ENCODE data around the gene MYO1D.

The MYO1D gene

DNA sequence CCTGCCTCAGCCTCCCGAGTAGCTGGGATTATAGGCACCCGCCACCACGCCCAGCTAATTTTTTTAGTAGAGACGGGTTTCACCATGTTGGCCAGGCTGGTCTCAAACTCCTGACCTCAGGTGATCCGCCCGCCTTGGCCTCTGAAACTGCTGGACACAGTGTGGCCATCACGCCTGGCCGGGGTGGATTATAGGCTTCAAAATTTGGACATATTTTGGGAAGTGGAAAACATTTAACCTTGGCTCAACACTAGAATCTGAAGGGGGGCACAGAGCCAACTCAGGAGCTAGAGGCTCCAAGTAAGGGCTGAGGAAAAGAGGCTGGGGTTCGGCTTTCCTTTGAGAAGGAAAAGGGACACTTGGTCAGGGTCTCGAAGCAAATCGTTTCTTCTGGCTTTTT lies 392.3 kb downstream of the MYO1D start:
- in situ Hi-C loops (cut with MboI; ENCODE audit: low sequenced_read_pairs) = no loop called here

DNA sequence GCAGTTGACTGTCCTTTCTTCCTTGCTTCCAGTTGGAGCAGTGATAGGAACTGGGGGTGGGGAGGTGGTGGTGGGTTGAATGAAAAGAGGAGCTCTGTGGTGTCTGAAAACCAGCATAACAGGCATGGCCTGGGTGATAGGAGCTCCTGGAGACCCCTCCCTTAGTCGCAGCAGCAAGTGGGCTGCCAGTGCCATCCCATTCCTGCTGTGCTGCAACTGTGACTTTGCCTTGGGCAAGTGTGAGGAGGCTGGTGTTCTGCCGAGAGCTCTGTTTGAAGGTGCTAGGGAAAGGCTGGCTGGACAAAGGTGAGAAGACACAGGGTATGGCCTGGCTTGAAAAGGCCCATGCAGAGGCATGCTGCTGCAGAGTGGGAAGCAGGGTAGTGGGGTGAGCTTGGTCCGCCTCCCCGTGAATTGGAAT lies 392.9 kb downstream of the MYO1D start:
- in situ Hi-C loops (cut with MboI; ENCODE audit: low sequenced_read_pairs) = no loop called here

DNA sequence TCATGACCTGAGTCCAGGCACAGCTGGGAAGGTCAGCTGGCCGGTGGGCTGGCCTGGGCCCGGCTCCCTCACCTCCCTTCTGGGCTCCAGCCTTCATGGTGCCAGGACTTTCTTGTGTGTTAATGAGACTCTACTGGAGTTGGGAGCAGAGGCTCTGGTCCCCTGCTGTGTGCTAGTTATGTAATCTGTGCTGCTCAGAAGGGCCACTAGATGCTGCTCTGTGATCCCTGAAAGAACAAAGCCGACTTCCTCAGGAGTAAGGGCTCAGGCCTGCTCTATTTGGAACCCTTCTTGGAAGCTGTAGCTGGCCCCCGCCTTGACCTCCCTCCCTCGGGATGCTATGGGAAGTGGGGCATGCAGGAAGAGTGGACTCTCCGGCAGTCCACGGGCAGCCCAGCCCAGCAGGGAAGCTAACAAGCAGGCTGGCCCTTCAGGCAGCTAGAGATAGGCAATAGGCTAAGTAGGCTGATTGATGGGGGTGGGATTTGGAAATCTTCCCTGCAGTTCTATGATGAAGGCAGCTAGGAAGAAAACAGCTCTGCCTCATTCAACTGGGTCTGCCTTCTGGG lies 393.4 kb downstream of the MYO1D start:
- in situ Hi-C loops (cut with MboI; ENCODE audit: low sequenced_read_pairs) = no loop called here

DNA sequence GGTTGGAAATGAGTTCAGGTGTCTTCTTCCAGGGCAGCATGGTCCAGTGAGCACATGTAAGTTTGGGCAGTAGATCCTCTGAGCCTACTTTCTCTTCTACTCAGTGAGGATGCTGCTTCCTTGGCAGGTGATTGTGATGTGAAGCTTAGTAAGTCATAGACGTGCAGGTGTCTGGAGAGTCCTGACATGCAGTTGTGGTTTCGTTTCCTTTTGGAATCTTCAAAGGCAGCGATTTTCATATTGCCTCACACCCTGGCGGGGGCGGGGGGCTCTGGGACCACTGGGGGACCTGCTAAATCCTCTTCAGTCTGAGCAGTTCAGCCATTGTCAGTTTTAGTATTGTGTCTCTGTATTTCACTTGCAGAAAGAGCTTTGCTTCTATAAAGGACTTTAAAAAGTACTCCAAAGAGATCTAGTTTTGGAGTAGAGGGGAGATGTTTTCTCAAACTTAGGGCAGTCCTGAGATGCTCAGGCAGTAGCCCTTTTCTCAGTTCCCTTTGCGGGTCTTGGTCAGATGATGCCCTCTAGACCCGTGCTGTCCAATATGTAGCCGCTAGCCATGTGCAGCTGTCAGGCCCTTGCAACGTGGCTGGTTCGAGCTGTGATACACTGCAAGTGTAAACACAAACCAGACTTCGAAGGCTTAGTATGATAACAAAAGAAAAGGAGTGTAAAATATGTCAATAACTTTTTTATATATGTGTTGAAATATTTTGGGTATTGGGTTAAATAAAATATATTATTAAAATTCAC lies 394.2 kb downstream of the MYO1D start:
- in situ Hi-C loops (cut with MboI; ENCODE audit: low sequenced_read_pairs) = no loop called here

DNA sequence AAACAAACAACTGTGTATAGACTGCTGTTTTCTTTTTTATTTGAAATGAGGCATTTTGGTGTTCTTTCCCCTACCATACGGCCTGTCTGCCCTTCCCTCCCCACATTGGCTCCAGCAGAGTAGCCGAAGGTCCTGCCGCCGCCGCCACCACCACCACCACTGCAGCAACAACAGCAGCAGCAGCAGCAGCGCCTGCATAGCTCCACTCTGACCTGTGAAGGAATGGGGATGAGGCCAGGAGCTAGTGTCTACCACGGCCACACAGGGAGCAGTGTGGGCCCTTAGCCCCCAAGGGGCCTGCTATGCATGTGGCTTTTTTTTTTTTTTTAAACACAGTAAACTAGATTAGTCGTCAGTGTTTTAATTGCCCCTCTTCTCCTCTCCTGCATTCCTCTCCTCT lies 395.7 kb downstream of the MYO1D start:
- in situ Hi-C loops (cut with MboI; ENCODE audit: low sequenced_read_pairs) = no loop called here

DNA sequence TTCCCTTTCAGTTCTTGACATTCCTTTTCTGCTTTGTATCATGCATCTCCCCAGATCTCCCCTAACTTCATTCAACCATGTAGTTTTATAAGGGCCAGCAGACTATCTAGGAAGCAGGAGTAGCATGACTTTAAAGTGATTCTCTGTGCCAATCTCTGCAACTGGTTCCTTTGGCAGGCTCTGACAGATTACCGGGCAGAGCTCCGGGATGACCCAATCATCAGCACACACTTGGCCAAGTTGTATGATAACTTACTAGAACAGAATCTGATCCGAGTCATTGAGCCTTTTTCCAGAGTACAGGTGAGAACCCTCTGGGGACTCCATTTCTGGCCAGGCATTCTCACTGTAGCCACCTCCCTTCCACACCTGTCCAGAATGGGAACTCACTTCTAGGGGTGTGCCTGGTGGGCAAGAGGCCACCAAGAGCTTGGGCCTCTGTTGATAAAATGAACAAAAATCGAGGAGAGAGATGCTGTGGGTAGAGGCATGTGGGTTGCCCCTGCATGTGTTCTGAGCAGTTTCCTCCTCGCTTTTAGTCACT lies 397.8 kb downstream of the MYO1D start:
- in situ Hi-C loops (cut with MboI; ENCODE audit: low sequenced_read_pairs) = no loop called here

DNA sequence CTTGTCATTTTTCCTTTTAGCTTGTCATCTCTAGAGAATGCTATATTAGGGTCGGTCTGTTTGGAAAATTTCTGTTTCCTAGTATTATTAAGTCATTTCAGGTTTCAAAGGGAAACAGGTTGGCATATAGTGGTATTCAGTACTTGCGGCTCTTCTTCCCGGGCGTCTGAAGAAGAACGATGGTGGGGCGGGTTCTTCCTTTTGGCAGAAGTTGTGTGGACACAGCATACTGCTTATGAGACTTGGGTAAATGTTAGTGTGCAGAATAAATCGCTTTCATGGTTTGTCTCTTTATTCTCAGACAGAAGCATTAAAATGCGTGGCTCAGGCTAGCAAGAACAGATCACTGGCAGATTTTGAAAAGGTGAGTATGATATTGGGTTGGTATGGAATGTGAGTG lies 399.7 kb downstream of the MYO1D start:
- in situ Hi-C loops (cut with MboI; ENCODE audit: low sequenced_read_pairs) = no loop called here

DNA sequence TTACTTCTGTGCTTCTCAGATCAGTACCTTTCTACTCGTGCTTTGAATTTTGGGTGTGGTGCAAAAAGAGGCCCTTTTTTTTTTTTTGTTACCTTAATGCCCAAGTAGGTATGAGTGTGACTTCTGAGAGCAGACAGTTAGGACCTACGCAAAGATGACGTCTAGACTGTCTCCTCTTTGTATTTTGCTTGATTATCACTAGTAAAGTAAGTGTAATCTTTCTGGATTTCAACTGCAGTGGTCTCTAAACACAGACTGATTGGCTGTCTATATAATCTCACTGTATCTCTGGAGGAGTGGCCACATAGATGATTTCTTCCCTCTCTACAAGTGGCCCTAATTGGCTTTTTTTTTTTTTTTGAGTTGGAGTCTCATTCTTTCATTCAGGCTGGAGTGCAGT lies 401.7 kb downstream of the MYO1D start:
- in situ Hi-C loops (cut with MboI; ENCODE audit: low sequenced_read_pairs) = no loop called here

DNA sequence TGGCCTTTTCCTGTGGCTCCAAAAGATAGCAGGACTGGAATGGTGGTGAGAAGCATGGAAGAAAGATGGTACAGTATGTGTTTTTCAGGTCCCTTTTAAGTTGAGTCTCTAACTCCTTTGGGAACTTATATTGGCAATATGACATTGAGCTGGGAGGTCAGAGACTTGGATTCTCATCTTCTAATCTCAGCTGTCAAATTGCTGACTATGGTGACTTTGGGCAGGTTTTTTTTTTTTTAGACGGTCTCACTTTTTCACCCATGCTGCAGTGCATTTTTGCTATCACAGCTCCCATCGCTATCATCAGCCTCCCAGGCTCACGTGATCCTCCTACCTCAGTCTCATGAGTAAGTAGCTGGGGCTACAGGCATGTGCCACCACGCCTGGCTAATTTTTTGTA lies 405.3 kb downstream of the MYO1D start:
- in situ Hi-C loops (cut with MboI; ENCODE audit: low sequenced_read_pairs) = loop anchor here (25.0 kb wide), 2 partner anchors 141 to 291 kb away; no protein-coding TSS in a partner anchor

DNA sequence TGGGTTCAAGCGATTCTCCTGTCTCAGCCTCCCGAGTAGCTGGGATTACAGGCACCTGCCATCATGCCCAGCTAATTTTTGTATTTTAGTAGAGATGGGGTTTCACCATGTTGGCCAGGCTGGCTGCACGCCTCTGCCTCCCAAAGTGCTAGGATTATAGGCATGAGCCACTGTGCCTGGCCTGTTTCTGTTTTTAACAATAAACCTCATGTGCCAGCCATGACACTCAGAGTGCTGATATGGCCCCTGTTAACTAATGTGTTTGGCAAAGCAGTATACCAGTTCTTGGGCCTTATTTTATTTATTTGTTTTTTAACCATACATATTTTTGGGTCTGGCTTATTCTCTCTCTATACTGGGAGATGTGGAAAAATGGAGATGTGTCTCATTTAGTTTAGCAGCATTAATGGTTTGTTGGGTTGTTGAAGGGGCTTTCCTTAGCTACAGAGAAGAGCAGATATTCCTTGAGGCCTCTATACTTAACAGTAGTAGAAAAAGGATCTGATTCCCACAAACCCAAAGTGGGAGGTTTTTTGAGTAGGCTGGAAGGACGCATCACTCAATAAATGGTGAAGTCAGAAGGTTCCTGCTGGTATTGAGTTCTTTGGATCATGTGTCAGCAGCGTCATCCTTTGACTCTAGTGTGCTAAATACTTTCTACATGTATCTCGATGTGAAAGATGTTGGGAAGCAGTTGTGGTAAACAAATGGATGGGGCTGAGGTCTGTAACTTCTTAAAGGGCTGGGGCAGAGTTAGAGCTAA lies 406.3 kb downstream of the MYO1D start:
- in situ Hi-C loops (cut with MboI; ENCODE audit: low sequenced_read_pairs) = loop anchor here (25.0 kb wide), 2 partner anchors 142 to 292 kb away; no protein-coding TSS in a partner anchor

DNA sequence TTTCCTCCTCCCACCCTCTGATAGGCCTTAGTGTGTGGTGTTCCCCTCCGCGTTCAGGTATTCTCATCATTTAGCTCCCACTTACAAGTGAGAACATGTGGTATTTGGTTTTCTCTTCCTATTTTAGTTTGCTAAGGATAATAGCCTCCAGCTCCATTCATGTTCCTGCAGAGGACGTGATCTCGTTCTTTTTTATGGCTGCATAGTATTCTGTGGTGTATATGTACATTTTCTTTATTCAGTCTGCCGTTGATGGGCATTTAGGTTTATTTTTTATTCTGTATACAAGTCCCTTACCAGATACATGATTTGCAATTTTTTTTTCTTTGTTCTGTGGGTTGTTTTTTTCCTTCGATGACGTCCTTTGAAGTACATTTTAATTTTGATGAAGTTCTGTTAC lies 409.0 kb downstream of the MYO1D start:
- in situ Hi-C loops (cut with MboI; ENCODE audit: low sequenced_read_pairs) = loop anchor here (25.0 kb wide), 2 partner anchors 144 to 294 kb away; no protein-coding TSS in a partner anchor

DNA sequence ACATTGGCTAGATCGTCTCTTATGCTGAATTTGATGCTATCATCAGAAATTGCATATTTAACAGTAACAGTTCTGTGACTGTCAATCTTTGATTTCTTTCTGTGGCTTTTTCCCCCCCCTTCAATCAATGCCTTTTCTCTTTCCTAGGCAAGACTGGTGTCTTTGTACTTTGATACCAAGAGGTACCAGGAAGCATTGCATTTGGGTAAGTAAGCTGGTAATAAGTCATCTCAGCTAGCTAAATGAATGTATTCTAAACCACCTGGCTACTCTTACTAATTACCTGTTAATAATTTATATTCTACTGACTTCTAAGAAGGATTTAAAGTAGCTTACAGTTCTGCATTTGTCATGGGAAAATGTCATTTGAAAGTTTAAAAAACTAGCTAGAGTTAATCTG lies 412.6 kb downstream of the MYO1D start:
- in situ Hi-C loops (cut with MboI; ENCODE audit: low sequenced_read_pairs) = loop anchor here (25.0 kb wide), 2 partner anchors 148 to 298 kb away; no protein-coding TSS in a partner anchor

DNA sequence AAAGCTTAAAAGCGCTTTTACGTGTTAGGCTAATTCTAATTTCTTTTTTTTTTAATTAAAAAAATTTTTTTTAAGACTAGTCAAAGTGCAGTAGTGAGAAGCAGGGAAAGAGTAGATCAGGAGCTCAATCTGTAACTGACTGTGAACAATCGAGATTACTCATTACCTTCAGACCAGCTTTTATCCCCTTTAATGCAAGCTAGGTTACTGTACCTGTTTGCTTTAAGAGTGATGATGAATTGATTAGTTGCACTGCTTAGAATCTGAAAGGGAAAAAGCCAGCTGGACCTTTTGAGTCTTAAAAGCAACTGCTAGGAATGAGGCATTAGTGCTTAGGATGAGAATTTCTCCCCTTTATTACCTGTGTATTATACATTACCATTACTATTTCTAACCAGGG lies 413.6 kb downstream of the MYO1D start:
- in situ Hi-C loops (cut with MboI; ENCODE audit: low sequenced_read_pairs) = loop anchor here (25.0 kb wide), 2 partner anchors 149 to 299 kb away; no protein-coding TSS in a partner anchor

DNA sequence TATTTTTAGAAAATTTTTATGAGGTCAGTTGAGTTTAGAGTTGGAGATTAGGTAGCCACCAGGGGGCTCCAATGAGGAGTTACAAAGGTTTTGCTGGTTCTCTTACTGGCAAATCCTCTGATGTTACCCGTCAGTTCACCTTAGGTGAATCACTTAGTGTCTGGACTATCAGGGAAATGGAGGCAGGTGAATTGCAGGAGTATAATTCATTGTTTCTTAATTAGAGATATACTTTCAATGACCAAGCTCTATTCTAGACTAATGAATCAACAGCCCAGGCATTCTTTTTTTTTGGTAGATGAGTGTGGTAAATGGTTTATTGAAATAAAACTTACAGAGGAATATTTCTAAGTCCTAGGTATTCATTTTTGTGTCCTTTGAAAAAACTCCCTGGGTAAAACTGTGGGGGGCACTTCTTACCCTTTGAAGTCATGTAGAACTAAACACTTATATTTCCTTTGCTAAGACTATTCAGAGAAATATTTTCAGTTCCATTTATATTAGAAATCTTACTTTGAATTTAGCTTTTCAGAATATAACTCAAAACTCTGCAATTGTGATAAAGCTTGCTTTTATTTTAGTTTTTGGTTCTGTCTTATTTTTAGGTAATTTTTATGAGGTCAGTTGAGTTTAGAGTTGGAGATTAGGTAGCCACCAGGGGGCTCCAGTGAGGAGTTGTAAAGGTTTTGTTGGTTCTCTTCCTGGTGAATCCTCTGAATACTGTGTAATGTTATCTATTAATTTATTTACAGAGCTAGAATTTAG lies 414.9 kb downstream of the MYO1D start:
- in situ Hi-C loops (cut with MboI; ENCODE audit: low sequenced_read_pairs) = loop anchor here (25.0 kb wide), 2 partner anchors 150 to 300 kb away; no protein-coding TSS in a partner anchor

DNA sequence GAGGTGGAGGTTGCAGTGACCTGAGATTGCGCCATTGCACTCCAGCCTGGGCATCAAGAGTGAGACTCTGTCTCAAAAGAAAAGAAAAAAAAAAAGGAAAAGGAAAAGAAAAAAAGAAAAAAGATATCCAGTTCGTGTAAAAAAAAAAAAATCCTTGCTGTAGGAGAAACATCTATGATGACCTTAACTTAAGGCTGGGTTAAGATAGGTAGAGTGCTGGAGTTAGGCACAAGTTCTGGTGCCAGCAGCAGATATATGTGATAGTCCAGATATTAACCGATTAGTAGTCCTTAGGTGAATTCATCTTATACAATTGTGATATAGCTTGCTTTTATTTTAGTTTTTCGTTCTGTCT lies 415.4 kb downstream of the MYO1D start:
- in situ Hi-C loops (cut with MboI; ENCODE audit: low sequenced_read_pairs) = loop anchor here (25.0 kb wide), 2 partner anchors 151 to 301 kb away; no protein-coding TSS in a partner anchor

DNA sequence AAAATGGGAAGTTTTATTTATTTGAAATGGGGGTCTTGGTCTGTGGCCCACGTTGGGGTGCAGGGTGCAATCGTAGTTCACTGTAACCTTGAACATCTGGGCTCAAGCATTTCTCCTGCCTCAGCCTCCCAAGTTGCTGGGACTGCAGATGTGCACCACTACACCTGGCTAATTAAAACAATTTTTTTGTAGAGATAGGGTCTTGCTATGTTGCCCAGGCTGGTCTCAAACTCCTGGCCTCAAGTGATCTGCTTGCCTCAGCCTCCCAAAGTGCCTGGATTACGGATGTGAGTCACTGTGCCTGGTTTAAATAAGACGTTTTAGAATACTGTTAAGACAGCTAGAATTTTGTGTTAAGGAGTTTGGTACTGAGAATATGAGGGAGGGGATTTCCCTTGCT lies 416.9 kb downstream of the MYO1D start:
- in situ Hi-C loops (cut with MboI; ENCODE audit: low sequenced_read_pairs) = loop anchor here (25.0 kb wide), 2 partner anchors 152 to 302 kb away; no protein-coding TSS in a partner anchor

DNA sequence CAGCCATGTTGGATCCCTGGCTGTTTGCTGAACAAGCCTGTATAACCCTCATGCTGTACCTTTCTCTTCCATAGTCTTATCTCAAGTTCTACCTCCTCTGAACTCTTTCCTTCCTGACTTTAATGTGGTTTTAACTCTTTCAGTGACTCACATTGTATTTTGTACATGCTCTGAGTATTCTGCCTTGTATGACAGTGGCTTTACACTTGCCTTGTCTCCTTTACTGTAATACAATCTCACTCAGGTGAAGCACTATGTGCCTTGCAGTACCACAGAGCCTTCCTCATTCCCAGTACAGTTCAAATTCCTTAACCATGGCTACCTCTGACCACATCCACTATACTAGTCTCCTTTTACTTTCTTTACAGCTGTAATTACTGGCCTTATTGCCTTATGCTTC lies 418.6 kb downstream of the MYO1D start:
- in situ Hi-C loops (cut with MboI; ENCODE audit: low sequenced_read_pairs) = loop anchor here (25.0 kb wide), 2 partner anchors 154 to 304 kb away; no protein-coding TSS in a partner anchor

DNA sequence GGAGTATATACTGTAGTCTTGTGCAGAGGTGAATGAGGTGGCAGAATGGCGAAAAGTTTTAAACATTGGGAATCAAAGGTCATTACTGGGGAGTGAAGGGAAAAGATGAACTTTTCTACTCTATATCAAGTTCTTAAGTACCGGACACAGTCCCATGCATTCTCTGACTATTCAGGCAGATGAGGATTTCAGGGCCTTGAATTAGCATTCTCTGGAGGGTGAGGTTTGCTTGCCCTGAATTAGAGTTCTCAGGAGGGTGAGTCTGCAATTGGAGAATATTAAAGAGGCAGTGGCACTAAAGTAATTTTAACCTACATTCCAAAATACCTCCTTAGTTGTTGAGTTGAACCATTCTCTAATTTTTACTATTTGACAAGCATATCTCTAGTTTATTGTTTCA lies 423.6 kb downstream of the MYO1D start:
- in situ Hi-C loops (cut with MboI; ENCODE audit: low sequenced_read_pairs) = loop anchor here (25.0 kb wide), 2 partner anchors 159 to 309 kb away; no protein-coding TSS in a partner anchor

DNA sequence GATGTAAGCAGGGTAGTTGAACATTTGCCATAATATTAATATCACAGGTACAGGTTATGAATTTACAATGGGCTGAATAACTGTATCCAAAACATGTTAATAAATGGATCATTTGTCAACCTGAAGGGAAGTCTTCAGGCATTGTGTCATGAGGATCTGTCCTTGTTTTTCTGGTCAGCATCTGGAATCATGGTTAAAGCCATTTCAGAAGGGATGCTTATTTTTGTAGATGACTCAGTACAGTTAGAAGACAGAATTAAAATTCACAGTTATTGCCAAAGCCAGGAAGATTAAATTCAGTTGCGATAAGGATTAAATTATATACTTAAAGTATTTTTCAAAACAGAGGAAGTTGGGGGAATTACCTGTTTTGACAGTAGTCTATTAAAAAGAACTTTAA lies 424.6 kb downstream of the MYO1D start:
- in situ Hi-C loops (cut with MboI; ENCODE audit: low sequenced_read_pairs) = loop anchor here (25.0 kb wide), 2 partner anchors 160 to 310 kb away; no protein-coding TSS in a partner anchor

DNA sequence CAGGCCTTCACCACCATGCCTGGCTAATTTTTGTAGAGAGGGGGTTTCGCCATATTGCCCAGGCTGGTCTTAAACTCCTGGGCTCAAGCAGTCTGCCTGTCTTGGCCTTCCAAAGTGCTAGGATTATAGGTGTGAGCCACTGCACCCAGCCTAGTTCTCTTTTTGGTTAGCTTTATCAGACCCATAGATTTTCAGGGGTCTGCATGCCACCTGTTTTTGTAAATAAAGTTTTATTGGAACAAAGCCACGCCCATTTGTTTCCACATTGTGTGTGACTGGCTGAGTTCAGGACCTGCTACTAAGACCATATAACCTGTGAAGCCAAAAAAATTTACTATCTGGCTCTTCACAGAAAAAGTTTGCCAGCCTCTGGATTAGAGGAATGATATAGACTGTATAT lies 425.0 kb downstream of the MYO1D start:
- in situ Hi-C loops (cut with MboI; ENCODE audit: low sequenced_read_pairs) = loop anchor here (25.0 kb wide), 2 partner anchors 160 to 310 kb away; no protein-coding TSS in a partner anchor

All from HL-60/S4 treated with phorbol 12-myristate 13-acetate at 8.2 ng/mL for 4 days and 3 days (cell line).